ENCODE measurements around the gene MSANTD1. TPM values are rescaled to one million over a fixed set of nuclear protein-coding genes. Genes with fewer than 3 reads are reported as not detected.

MSANTD1 gene
- total and polyA plus RNA-seq, 2 of the 8 experiments (the other 6 are each of a cell fraction or from before 2014, with no cell fraction given) = 0.23 to 0.45 TPM

- Histone ChIP-seq H3K23me2 (ENCODE audit: low read depth, low read length) (no peaks in the 10 kb centered on the region), H3K4me1 (replicated peaks in 1 of 4; ENCODE audit: control insufficient read depth in 3 of 4, insufficient read depth in 4 of 4, low read length in 3 of 4) (no peaks in the 10 kb centered on the region), H2BK5ac (ENCODE audit: low read depth, low read length) (no peak overlapping the region), H3K27me3 (replicated peaks in 1 of 4; ENCODE audit: control insufficient read depth in 3 of 4, extremely low read depth in 1 of 4, insufficient read depth in 3 of 4, low read length in 3 of 4) (no peaks in the 10 kb centered on the region), H4K91ac (replicated peaks; ENCODE audit: insufficient read length, low read length) (no peak overlapping the region), H3K4me2 (ENCODE audit: insufficient read depth in 1 of 2, low read depth in 2 of 2, low read length in 2 of 2) (no peak overlapping the region), H2BK120ac (replicated peaks; ENCODE audit: low read depth, low read length) (no peak overlapping the region), H2AFZ (ENCODE audit: low read length) (no peak overlapping the region), H3K23ac (ENCODE audit: insufficient read length) (no peak overlapping the region), H3K36me3 (ENCODE audit: control insufficient read depth in 2 of 4, insufficient read depth in 4 of 4, low read length in 3 of 4) (peaks cover 23 to 64% (median 56%) of the 10 kb centered on the region in 4 experiments; a peak in 7 of 8 replicates), H4K8ac (ENCODE audit: extremely low read depth, insufficient read depth, low read length) (no peak overlapping the region), H4K5ac (ENCODE audit: insufficient read length, low read depth, low read length) (no peak overlapping the region), H3K4ac (replicated peaks; ENCODE audit: insufficient read length, low read depth, low read length) (no peak overlapping the region), H3K14ac (ENCODE audit: insufficient read length) (no peak overlapping the region), H2AK5ac (ENCODE audit: low read depth, low read length) (no peak overlapping the region), H3K27ac (ENCODE audit: low read depth, low read length) (no peak overlapping the region), H3K56ac (replicated peaks; ENCODE audit: insufficient read length, low read depth, low read length) (no peak overlapping the region), H3K4me3 (ENCODE audit: extremely low read depth in 1 of 4, insufficient read depth in 2 of 4, low read depth in 3 of 4, low read length in 4 of 4) (no peak overlapping the region), H3K9ac (replicated peaks in 1 of 4; ENCODE audit: extremely low read depth in 1 of 4, low read depth in 3 of 4, low read length in 3 of 4) (no peak overlapping the region), H3K9me3 (ENCODE audit: insufficient read depth in 2 of 2, low read depth in 1 of 2, low read length in 1 of 2) (no peaks in the 10 kb centered on the region), H3K18ac (ENCODE audit: extremely low read depth, low read length) (no peak overlapping the region), H3K79me1 (ENCODE audit: low read depth, low read length) (no peaks in the 10 kb centered on the region), H3K79me2 (ENCODE audit: control insufficient read depth in 1 of 2, insufficient read depth in 2 of 2, low read length in 2 of 2) (no peaks in the 10 kb centered on the region), H2BK20ac (ENCODE audit: low read length) (no peak overlapping the region), H4K20me1 (replicated peaks in 1 of 2; ENCODE audit: control insufficient read depth in 1 of 2, insufficient read depth in 2 of 2, low read length in 2 of 2) (peaks cover 3 to 7% of the 10 kb centered on the region in 2 experiments), H2BK15ac (ENCODE audit: low read length) (no peak overlapping the region), H2BK12ac (ENCODE audit: low read depth, low read length) (no peak overlapping the region)
- ChIA-PET POLR2A (ENCODE audit: partially characterized antibody) (interaction anchor here (0.6 kb wide), 1 partner anchor 316 kb away, joined by 3 read pairs; no protein-coding TSS in a partner anchor), CTCF (ENCODE audit: partially characterized antibody) (interaction anchor here (1.1 kb wide), 1 partner anchor 23 kb away, joined by 4 read pairs; no protein-coding TSS in a partner anchor)
- 93% methylated on average over 16 of the region's 16 CpGs; no CpG with 5 or more reads in 1 of the 2 experiments for WGBS, 2 experiments (ENCODE audit: extremely low coverage in 1 of 2, insufficient coverage in 1 of 2, insufficient read length in 1 of 2, insufficient replicate concordance in 2 of 2, low coverage in 1 of 2, low lambda C conversion rate in 2 of 2, missing lambda C conversion rate in 1 of 2)
- FAIRE-seq (no peak), DNase-seq (ENCODE audit: low read depth in 1 of 2, low spot score in 2 of 2) (no peak)
- TF ChIP-seq BCL11A (IDR thresholded peaks at IDR 0.05; ENCODE audit: low read depth in 2 of 2, low read length in 2 of 2) (no peak), TCF12 (IDR thresholded peaks at IDR 0.05; ENCODE audit: low read depth, low read length) (no peak), CBX5 (IDR thresholded peaks at IDR 0.05; ENCODE audit: low read depth, low read length) (no peak), SAP30 (IDR thresholded peaks at IDR 0.05; ENCODE audit: insufficient read depth, insufficient replicate concordance, low read length) (no peak), KDM5A (IDR thresholded peaks at IDR 0.05; ENCODE audit: low read length) (no peak), TAF7 (optimal IDR thresholded peaks at IDR 0.05; ENCODE audit: borderline replicate concordance, low read depth, low read length) (no peak), NRF1 (IDR thresholded peaks at IDR 0.05; ENCODE audit: low read depth, low read length) (no peak), EZH2 (IDR thresholded peaks at IDR 0.05; ENCODE audit: low read depth, low read length, severe bottlenecking) (no peak)
These were observed 31.2 kb upstream of the MSANTD1 start for GRCh38 chr4:3217771-3218170.

All from H1 (cell line).